GM12875 (cell line): ENCODE measurements around the gene PDCD4.

Source experiments
- H3K4me3 ChIP-seq: one replicate; pipeline ENCODE4 v1.5.1; 2011; ENCODE audit warnings: low read depth, low read length, control low read depth
- CTCF ChIP-seq: IDR thresholded peaks from 2 replicates; pipeline ENCODE4 v1.5.1; 2011; ENCODE audit warnings: low read depth, mild to moderate bottlenecking, control low read depth, inconsistent platforms, low read length, moderate library complexity, borderline replicate concordance; ENCODE audit not compliant: insufficient read depth

The PDCD4 gene

GRCh38 chr10:110936757-110937156 lies 65.0 kb downstream of the PDCD4 start:
- TF ChIP-seq CTCF: no peak
- H3K4me3 ChIP-seq: no peak overlapping the region

- TF ChIP-seq CTCF: no peak
- no peak overlapping the region for H3K4me3 ChIP-seq
Observed at GRCh38 chr10:110939419-110939818, 67.7 kb downstream of the PDCD4 start.

- no peak for TF ChIP-seq CTCF
- H3K4me3 ChIP-seq: no peak overlapping the region
Observed at GRCh38 chr10:110944792-110945396, 73.2 kb downstream of the PDCD4 start.

- no peak for TF ChIP-seq CTCF
- no peak overlapping the region for H3K4me3 ChIP-seq
Observed at GRCh38 chr10:110946496-110946895, 74.8 kb downstream of the PDCD4 start.

- no peak for TF ChIP-seq CTCF
- H3K4me3 ChIP-seq: no peak overlapping the region
Observed at GRCh38 chr10:110947061-110947595, 75.4 kb downstream of the PDCD4 start.
